Fibroblast of skin of abdomen (primary cell): ENCODE data around the gene MTX3. TPM values are rescaled to one million over a fixed set of nuclear protein-coding genes. Genes with fewer than 3 reads are reported as not detected.

ENCODE experiments used
- DNase-seq: peaks from one replicate; pipeline ENCODE4 v3.0.0-alpha.2; 2013
- polyA plus RNA-seq, 2 experiments: library from polyadenylated mRNA; unstranded; fragments of 120-200 nt; gene quantifications; one replicate each; pipeline ENCODE4 v1.2.1, GENCODE V29; 2013; ENCODE audit not compliant: insufficient read length in 2 of 2

Gene MTX3
- polyA plus RNA-seq (2013, experiment 1 of 2; ENCODE audit: insufficient read length): 9.5 TPM
- 8.1 TPM for polyA plus RNA-seq (2013, experiment 2 of 2; ENCODE audit: insufficient read length)

- DNase-seq: peak; percentile 88
Observed at GRCh38 chr5:79990598-79991507, at the start of gene MTX3. MTX3 (minus strand) TSS chr5:79991262; CDS start chr5:79991238, 24 bp downstream.

- no peak for DNase-seq
Observed at GRCh38 chr5:80039650-80040049, 48.6 kb upstream of the MTX3 start.

- no peak for DNase-seq
Observed at GRCh38 chr5:80037366-80037765, 46.3 kb upstream of the MTX3 start.

GRCh38 chr5:80036615-80037014, 45.6 kb upstream of the MTX3 start:
- DNase-seq: no peak

- DNase-seq: no peak
Observed at GRCh38 chr5:80035839-80036238, 44.8 kb upstream of the MTX3 start.

- no peak for DNase-seq
Observed at GRCh38 chr5:80034962-80035821, 44.1 kb upstream of the MTX3 start, which contains the start of gene THBS4. THBS4 (plus strand) TSS chr5:80035348; CDS start chr5:80035538, 190 bp downstream.

- DNase-seq: no peak
Observed at GRCh38 chr5:80034559-80034958, 43.5 kb upstream of the MTX3 start.

GRCh38 chr5:80033513-80033912, 42.5 kb upstream of the MTX3 start:
- no peak for DNase-seq

GRCh38 chr5:80031109-80031508, 40.0 kb upstream of the MTX3 start:
- no peak for DNase-seq

GRCh38 chr5:80026841-80027240, 35.8 kb upstream of the MTX3 start:
- DNase-seq: no peak

GRCh38 chr5:80025069-80025468, 34.0 kb upstream of the MTX3 start:
- DNase-seq: no peak

- DNase-seq: no peak
Observed at GRCh38 chr5:80010754-80011392, 19.8 kb upstream of the MTX3 start.

GRCh38 chr5:80008995-80009765, 18.1 kb upstream of the MTX3 start:
- DNase-seq: no peak

GRCh38 chr5:80002677-80003076, 11.6 kb upstream of the MTX3 start:
- no peak for DNase-seq

- DNase-seq: no peak
Observed at GRCh38 chr5:79999722-80000121, 8.7 kb upstream of the MTX3 start.

GRCh38 chr5:79992891-79993657, 2.0 kb upstream of the MTX3 start:
- peak; percentile 12 for DNase-seq

- no peak for DNase-seq
Observed at GRCh38 chr5:79990205-79990597, 861 bp downstream of the MTX3 start.

GRCh38 chr5:79986260-79986659, 4.8 kb downstream of the MTX3 start:
- no peak for DNase-seq

GRCh38 chr5:79985288-79985687, 5.8 kb downstream of the MTX3 start:
- DNase-seq: no peak

- no peak for DNase-seq
Observed at GRCh38 chr5:79984363-79984762, 6.7 kb downstream of the MTX3 start.

- DNase-seq: no peak
Observed at GRCh38 chr5:79983618-79984017, 7.4 kb downstream of the MTX3 start.
